ENCODE measurements around the gene CRYBG2.
"Not testable (repeated sequence)": the region's sequence is repeated elsewhere in the genome, so short reads cannot be mapped to it uniquely, and the experiment has no call there.

Gene CRYBG2

DNA sequence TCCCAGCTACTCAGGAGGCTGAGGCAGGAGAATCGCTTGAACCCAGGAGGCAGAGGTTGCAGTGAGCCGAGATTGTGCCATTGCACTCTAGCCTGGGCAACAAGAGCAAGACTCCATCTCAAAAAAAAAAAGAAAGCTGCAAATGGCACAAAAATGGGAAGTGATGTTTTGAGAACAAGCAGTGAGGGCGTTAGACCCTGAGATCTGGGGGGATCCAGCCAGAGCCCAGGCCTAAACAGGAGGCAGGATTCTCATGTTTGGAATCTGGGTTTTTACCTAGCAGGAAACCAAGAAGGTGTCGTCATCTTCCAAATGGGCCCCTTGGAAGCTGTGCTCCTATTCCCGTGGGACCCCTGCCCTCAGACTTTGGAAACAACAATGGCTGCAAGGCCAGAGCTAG lies 61.2 kb downstream of the CRYBG2 start:
- FAIRE-seq, result not testable (repeated sequence)

- FAIRE-seq, result no peak
These were observed 62.0 kb downstream of the CRYBG2 start for GRCh38 chr1:26291939-26292338.

- no peak for FAIRE-seq
These were observed 62.5 kb downstream of the CRYBG2 start for GRCh38 chr1:26291433-26291832.

GRCh38 chr1:26290882-26291261 lies 63.1 kb downstream of the CRYBG2 start:
- no peak for FAIRE-seq

GRCh38 chr1:26290122-26290881 lies 63.6 kb downstream of the CRYBG2 start:
- no peak for FAIRE-seq

GRCh38 chr1:26289158-26290059 lies 64.5 kb downstream of the CRYBG2 start:
- no peak for FAIRE-seq

- FAIRE-seq, result no peak
These were observed 65.5 kb downstream of the CRYBG2 start for GRCh38 chr1:26288311-26288941.

GRCh38 chr1:26287811-26288210 lies 66.1 kb downstream of the CRYBG2 start:
- FAIRE-seq, result no peak

- FAIRE-seq, result no peak
These were observed 66.8 kb downstream of the CRYBG2 start for GRCh38 chr1:26287033-26287711.

- FAIRE-seq, result no peak
These were observed 67.9 kb downstream of the CRYBG2 start for GRCh38 chr1:26286064-26286416.

- FAIRE-seq, result no peak
These were observed 68.4 kb downstream of the CRYBG2 start for GRCh38 chr1:26285366-26286063.

GRCh38 chr1:26284597-26285347 lies 69.2 kb downstream of the CRYBG2 start:
- no peak for FAIRE-seq

DNA sequence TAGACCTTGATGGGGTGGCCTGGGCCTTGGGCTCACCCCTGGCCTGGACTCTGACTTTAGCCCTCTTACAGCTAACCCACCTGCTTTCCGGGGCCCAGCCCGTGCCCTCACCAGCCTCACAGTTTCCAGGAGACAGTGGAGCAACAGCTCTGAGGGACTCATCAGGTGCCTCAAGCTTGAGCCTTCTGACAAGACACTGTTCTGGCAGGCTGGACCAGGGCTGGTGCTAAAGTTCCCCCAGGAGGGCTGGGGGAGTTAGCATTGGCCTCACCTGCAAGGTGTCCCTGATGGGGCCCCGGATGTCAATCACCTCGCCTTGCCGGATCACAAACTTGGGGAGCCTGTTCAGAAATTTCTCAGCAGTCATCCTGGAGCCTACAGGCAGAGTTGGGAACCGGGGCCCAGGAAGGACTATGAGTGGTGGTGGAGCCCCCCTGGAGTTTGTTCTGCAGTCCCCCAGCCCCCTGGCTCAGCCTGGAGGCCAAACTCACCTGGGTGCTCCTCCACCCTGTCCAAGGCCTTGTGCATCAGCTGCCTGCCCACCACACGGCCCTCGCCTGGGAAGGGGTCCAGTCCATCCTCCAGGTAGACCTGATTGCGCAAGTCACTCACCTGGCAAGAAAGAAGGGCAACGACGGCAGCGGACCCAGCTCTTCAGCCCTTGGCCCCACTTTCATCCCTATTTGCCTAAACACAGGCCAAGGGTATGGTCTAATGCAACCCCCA lies 69.9 kb downstream of the CRYBG2 start:
- no peak for FAIRE-seq

- no peak for FAIRE-seq
These were observed 70.6 kb downstream of the CRYBG2 start for GRCh38 chr1:26283279-26283853.

GRCh38 chr1:26282401-26282918 lies 71.5 kb downstream of the CRYBG2 start:
- FAIRE-seq, result no peak

DNA sequence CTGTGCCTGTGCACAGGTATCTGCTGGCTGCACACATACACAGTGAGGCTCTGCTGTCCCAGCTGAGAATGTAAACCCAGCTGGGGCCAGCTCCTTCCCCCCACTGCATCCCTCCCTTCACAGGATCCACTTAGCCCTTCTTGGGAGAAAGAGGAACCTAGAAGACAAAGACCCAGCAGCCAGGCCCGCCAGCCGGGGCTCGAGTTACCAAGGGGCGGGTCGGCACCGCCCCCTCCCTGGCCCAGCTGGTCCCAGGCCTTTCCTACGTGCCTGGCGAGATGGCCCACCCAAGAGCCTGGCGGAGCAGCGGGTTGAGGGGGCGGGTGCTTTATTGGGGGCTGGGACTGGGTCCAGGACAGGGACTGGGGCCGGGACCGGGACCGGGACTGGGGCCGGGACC lies 72.0 kb downstream of the CRYBG2 start:
- no peak for FAIRE-seq

DNA sequence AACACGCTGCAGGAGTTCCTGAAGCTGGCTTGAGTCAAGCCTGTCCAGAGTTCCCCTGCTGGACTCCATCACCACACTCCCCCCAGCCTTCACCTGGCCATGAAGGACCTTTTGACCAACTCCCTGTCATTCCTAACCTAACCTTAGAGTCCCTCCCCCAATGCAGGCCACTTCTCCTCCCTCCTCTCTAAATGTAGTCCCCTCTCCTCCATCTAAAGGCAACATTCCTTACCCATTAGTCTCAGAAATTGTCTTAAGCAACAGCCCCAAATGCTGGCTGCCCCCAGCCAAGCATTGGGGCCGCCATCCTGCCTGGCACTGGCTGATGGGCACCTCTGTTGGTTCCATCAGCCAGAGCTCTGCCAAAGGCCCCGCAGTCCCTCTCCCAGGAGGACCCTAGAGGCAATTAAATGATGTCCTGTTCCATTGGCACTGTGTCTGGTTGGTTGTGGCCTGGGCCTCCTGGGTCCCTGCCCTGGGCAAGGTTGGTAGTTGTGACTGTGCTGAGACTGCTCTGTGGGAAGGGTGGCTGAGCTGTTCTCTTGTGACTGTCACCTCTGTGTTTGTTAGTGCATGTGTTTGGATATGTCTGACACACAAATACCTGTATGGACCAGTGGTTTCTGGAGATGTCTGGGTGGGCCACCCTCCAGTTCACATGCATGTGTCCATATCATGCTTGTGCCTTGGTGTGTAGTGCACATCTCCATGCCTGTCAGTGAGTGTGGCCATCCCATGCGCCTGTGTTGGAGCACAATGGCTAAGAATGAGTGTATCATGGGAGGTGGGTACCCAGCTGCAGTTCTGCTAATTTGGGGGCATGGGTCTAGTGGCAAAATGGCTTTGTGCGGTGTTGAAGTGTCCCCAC lies 72.6 kb downstream of the CRYBG2 start:
- no peak for FAIRE-seq

GRCh38 chr1:26280333-26281042 lies 73.4 kb downstream of the CRYBG2 start:
- no peak for FAIRE-seq
